HG02623 (cell line): ENCODE results near the gene ARPP21.

ENCODE experiments used
- ATAC-seq: cut with Tn5 transposase; IDR thresholded peaks from one replicate; pipeline ENCODE4 v1.9.1; 2021; ENCODE audit warnings: moderate library complexity; ENCODE audit not compliant: unreplicated experiment

The ARPP21 gene

DNA sequence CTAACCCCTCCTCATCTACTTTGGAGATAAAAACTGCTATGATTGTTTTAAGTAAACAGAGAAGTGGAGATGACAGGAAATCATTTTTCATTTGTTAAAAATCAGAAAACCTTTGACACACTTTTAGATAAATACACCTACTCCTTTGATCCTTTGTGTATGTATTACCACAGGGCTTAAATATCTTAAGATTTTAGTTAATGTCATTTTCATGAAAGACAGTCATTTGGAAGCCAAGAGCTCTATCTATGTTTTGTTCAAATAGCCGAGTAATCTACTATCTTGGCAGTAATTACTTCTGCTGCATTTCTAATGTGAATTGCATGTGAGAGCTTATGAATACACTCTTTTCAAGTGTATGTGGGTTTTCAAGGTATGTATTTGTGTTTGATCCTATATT lies 2.0 kb downstream of the ARPP21 start:
- ATAC-seq = no peak

DNA sequence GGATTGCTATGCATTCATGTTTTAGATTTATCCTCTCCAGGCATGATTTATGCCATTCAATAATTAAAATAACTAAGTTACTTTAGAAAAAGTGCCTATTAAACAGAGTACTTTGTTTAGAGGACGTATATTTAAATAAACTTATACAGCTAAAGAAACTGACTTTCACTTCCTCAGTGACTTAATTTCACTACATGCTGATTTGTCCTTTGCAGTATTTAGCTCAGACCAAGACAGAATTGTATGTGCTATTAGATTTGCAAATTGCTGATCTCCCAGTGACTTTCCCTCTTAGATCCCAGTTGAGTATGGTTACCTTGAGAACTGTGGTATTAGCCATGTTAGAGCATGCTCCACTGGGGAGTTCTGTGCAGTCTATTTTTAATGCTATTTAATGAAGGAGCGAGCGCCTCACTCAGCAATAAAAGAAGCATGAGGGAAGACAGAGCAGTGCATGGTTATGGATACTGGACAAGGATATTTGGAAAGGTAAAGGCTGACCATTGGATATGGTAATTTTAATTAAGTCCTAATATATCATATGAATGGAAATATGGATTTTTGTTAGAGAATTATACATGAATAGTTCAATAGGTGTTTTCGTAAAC lies 2.7 kb downstream of the ARPP21 start:
- no peak for ATAC-seq

DNA sequence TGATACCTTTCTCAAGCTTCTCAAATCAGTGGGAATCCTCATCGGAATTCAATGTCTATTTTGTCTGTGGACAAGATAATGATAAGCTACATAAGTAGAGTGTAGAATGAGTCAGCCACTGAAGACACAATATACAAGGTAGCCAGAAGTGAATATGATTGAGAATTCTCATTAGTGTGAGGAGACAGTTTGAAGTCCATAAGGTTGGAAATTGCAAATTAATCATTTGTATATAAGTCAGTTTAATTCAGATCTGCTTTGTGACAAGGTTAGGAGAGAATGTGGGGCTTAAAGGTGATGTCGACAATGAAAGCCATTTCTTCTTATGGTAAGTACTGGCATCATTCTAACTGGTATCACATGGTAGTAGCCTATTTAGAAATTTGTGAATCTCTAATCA lies 4.2 kb downstream of the ARPP21 start:
- ATAC-seq = no peak

DNA sequence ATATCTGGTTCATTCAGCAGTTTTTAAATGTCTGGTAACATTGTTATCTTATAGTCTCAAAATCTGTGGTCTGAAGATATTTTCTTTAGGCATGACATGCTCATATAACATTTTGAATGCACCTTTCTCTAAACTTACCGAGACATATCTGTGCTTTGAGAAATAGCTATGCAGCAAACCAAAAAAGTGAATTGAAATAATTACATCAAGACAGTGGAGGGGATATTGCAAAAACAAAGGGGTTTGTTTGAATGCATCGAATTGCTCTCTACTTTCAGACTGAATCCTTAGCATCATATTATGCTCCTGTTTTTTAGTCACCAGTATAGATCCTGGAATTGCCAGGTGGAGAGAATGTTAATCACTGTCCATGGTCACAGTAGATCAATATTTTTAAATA lies 5.1 kb downstream of the ARPP21 start:
- ATAC-seq = no peak

DNA sequence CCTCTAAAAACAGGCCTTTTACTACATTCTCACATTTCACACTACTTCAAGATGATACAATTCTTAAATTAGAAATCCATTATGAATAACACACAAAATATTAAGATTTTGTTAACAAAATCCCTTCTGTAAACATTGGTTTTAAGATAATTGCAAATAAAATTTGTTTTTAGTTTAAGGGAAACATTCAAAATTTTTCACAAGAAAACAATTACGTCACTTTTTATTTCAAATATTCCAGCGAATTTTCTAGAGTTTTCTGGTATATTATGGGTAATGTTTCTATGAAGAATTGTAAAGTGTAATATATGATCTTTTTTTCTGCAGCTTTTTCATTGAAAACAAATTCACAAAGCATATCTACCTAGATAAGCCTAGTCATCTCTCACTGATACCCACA lies 5.9 kb downstream of the ARPP21 start:
- no peak for ATAC-seq

DNA sequence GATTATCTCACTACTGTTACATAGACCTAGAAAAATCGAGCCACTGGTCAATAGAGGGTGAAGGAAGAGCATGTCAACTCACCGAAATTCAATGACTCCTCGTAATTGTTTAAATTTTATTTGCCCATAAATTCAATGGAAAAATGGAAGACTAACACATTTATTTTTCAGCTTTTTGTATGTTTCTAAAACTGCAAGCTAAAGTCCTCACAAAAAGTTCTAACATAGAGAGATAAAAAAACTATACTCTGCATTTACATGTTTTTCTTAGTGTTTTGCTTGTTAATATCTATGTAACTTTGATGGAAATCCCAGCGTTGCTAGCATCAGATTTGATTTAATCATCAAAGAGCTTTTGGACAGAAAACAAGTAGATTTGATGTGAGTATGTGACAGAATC lies 6.8 kb downstream of the ARPP21 start:
- no peak for ATAC-seq

DNA sequence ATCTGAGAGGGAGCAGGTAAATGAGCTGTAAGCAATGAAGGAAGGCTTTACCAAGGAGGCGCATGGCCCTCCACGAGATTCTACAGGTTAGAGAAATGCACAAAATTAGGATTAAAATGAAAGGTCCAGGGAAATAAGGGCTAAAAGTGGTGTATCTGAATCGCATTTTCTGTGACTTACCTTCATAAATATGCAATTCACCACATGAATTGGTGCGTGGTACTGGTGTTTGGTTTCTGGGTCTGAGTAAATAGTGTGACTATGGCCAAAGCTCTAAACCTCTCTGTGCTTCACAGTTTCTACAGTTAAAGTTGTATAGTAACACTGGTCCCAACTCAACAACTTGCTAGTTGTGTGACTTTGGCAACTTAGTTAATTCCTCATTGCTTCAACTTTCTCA lies 8.1 kb downstream of the ARPP21 start:
- ATAC-seq = no peak

DNA sequence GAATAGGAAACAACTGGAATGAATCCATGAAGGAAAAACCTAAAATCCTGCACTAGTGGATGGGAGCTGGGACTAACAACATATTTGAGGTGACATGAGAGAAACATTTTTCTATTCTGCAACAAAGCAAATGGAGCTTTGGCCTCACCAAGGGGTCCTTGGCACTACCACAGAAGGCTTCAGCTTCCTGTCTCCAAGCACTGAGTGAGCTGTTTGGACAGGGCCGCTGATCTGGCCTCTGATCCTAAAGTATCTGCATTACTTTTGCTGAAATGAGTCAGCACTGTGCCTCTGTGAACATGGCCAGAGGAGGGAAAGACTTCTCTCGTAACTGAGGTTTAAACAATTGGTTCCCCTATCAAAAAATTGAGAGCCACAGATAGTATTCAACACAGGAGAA lies 9.0 kb downstream of the ARPP21 start:
- ATAC-seq = no peak

DNA sequence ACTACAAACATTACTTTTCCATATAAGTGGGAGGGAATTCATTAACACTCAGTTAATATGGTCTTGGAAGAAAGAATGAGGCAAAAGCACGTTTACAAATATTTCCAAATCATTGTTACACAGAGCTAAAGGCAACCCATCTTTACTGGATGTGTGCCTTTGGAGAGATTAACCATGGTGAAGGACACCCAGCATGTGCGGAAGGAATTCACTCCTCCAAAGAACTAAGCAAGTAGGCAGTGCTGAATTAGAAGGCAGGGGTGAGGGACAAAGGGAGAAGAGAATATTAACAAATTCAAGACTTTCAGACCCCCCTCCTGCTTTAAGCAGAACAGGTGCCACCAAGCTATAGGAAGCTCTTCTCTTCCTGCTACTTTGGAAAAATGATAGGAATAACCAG lies 10.1 kb downstream of the ARPP21 start:
- ATAC-seq = no peak

DNA sequence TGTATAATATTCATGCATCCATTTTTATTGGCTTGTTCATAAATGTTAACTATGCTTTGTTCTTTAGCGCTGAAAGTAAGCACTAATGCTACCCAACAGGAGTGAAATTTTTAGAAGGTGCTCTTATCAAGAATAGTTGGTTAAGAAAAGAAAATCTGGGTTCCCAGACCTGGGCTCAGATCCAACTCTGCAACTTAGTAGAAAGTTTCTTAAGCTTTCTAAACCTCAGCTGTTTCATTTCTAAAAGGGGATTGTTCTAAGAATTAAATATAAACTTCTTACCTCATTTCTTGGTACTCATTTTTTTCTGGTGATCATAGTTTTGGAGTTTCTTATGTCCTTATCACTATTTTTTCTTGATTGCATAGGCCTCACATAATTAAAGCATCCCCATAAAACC lies 12.1 kb downstream of the ARPP21 start:
- ATAC-seq = no peak

DNA sequence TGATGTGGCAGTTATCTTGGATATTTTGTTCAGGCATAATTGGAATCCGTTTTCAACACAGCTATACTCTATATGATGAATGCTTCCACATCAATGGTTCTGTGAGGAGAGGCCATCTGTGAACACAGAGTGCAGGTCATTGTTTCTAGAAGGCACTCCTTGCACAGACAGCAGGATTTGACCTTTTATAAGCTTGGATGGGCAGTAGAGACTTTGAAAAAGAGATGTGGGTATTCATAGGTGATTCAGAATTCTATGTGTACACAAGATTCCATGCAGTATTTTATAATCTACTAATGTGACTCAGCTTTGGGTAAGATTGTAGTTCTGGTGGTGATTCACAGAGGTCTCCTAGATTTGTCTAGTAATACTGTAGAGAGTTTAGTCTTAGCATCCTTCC lies 12.5 kb downstream of the ARPP21 start:
- no peak for ATAC-seq

DNA sequence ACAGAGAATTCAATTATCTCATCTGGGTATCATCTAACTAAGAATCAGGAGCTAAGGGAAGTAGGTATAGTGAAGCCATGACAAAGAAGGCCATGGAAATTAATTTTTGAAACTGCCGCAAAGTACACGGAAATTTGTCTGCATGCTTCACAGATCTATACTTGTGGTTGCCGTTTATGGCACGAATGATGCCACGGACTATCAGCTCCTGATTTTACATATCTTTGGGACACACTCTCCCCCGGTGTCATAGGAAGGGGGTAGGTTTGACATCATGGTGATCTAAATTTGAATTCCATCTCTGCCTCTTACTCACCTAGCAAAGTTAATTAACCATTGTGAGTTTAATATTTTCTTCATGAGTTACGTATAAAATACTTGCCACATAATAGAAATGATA lies 14.0 kb downstream of the ARPP21 start:
- no peak for ATAC-seq

DNA sequence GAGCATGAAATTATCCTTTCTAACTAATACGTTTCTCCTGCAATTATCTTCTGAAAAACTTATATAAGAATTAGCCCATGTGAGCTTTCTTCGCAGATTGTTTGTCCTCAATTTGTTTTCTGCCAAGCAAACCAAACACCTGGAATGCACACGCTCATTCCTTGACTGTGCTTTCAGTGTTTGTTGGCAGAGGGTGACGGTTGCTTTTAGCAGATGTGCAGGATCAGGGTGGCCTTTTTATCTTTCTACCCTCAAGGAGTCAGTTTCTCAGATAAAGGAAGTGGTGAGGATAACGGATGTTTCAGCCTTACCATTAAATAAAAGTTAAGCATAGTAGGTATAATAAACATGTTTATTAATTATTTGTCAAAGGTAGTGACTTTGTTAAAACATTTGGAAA lies 15.2 kb downstream of the ARPP21 start:
- no peak for ATAC-seq

DNA sequence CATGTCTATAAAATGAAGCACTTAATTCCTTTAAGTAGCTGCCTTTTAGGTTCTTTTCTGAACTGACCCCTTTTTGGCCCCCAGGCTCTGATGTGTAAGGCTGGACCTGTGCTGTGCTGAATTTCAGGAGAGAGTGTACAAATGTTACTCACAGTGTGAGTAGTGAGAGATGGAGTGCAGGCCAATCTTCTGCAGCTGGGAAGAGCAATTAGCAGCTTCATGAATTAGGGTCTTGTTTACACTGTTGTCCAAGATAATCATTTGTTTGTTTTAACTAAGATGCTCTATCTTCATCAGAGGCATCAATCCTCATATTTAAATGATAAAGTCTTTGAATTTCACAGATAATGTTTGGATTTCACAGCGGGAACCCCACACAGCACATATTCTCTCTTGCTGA lies 19.4 kb downstream of the ARPP21 start:
- ATAC-seq = no peak

DNA sequence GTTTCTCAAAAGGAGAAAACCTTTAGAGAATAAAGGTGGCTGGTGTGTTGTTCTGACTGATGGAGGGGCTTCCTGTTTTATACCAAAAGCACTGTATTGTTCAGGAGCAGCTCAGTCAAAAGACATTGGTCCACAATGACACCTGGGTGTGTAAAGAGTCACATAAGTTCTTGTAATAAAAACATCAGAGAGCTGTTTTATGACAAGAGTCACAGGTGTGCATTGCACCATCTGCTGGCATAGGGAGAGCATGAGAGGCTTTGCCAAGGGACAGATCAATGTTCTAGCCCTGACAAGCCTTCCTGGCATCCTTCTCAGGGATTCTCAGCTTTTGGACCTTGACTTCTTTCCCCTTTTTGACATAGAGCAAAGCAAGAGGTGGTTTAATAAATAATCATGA lies 20.4 kb downstream of the ARPP21 start:
- no peak for ATAC-seq

DNA sequence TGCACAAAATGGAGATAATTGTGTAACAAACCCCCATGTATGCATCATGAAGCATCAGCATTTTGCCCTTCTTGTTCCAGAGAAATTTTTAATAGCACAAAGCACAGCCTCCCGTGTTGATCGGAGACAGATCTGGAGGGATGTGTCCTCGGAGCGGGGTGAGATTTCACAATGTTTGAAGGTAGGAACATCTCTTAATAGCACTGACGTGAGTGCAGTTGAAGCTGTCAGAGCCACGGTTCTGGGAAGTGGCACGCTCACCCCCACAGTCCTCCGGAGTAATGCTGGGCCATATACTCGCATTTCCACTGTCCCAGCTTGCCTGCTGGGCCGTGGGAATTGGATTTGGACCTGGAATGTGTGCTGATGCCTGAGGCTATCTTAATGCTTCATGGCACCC lies 24.1 kb downstream of the ARPP21 start:
- no peak for ATAC-seq

DNA sequence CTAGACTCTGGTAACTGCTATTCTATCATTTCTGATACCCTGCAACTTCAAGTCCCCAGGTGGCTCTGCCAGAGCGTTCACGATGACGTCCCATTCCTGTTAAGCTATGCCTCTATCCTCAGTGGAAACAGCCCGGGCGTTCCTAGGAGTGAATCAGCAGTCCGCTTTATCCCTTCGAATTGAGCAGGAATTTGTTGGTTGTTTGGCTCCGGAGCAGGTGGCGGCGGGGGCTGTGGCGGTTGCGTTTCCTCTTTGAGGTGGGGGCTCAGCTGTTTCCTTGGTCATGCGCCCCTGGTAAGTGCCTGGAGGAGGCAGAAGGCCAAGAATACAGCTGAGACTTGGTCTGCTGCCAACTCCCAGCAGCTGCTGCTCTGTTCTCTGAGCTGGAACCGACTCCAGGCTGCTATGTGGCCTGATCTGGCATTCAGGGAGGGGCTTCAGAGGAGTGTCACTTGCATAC lies 25.2 kb downstream of the ARPP21 start:
- ATAC-seq = peak; percentile 67

DNA sequence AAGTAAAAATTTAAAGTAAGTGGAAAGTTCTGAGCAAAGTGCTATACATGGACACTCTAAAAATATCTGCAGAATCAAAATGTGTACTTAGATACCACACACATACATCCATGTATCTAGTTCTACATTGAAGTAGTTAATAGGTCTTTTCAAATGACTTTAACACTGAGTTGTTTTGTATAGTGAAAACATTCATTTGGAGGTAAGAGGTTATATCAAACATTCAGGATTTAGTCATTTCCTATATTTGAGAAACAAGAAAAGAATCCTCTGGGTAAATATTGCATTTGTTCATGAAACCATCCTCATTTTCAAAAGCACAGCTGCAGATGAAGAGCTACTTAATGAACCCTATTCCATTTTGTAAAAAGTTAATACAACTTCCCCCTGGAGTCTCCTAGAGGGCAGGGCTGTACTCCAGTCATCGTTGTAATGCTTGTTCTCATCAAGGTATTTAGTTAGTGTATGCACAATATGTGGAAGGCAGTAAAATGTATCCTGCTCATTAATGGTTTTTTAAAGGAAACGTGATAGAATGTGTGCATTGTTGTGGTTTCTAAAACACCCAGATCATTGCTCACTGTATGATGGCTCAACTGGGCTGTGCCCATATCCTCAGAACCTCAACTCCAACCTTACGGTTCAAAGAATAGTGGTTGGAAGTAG lies 26.2 kb downstream of the ARPP21 start:
- no peak for ATAC-seq

DNA sequence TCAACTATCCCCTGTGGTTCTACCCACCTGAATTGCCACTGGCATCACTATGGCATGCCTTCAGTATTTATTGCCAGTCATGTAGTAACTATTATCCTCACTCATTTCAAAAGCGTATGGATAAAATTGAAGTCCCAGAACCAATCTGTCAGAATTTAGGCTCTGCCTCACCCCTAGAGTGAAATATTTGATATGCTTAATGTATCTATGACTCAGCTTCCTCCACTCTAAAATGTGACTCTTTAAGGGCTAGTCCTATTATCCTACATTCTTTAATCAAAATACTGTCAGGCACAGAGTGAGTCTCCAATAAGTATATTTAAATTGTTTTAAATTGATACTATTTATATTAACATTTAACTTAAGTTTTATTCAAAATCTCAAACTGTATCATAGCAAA lies 27.6 kb downstream of the ARPP21 start:
- no peak for ATAC-seq

DNA sequence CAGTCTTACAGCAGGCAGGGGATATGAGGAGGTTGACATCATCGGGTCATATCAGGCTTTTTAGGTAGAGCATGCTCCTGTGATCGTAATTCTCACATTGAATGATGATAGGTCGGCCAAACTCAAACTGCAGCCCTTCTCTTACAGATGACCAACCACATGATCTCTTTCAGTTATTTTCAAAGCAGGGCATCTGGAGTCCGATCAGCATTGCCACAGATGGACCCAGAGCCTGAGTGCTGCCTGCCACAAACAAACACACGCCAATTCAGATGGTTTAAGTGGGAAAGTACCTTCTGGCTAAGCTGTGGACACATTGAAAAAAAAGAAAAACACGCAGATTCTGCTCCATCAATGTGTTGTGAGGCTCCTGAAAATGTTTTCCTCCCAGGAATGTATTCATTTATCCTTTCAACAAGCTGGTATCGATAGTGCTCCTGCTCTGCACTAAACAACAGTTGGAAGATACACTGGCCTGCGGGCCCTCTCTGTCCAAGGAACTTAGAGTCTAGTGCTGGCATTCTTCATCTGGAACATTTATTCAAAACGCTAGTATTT lies 31.2 kb downstream of the ARPP21 start:
- no peak for ATAC-seq

DNA sequence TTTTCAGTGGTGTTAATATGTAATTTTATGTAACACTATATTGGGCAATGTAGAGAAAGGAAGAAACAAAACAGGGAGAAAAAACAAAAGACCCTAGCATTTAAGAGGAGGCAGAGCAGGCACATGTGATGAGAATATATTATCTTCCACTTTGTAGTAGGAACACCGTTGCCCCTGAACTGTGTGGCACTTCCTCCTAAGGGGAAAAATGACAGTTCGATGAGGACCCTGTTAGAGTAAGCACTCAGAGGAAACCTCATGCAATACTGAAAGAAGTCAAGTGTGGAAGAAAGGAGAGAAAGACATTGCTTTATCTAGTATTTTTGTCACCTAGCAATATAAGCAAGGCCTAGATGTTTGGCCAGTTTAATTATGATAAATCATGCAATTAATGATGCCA lies 32.2 kb downstream of the ARPP21 start:
- ATAC-seq = no peak

DNA sequence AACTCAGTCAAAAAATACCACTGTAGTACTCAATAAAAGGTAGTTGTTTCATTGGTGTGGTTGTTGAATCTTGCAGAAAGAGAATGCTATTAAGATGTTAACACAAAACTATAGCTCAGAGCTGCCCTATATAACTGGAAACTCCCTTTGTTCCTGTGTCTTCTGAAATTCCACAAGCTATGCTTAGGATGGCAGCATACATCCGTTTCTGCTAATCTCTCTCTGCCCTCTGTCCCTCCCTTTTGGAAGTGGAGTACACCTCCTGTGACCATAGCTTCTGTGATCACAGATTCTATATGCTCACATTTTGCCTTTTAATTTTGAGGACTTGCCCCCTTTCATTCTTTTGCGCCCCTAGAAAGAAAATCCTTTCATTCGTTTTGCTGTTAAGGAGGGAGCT lies 33.7 kb downstream of the ARPP21 start:
- no peak for ATAC-seq
